GM19372 (cell line): ENCODE results near the gene SNX6.
"Not testable (repeated sequence)": the region's sequence is repeated elsewhere in the genome, so short reads cannot be mapped to it uniquely, and the experiment has no call there.

Experiments
- ATAC-seq: cut with Tn5 transposase; IDR thresholded peaks from one replicate; pipeline ENCODE4 v1.9.1; 2021; ENCODE audit warnings: mild to moderate bottlenecking, low read depth, moderate library complexity; ENCODE audit not compliant: unreplicated experiment

SNX6 gene

DNA sequence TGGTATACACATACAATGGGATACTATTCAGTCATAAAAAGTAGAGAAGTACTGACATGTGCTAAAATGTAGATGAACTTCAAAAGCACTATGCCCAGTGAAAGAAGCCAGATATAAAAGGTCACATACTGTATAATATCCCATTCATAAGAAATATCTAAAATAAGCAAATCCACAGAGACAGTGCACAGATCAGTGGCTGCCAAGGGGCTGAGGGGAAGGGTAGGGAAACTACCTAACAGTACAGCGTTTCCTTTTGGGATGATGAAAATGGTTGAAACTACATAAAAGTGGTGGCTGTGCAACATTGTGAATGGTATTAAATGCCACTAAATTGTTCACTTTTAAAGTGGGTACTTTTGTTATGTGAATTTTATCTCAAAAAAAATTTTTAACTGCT lies 102.4 kb downstream of the SNX6 start:
- ATAC-seq: no peak

- not testable (repeated sequence) for ATAC-seq
These were observed 105.7 kb downstream of the SNX6 start for GRCh38 chr14:34524216-34524615.

- no peak for ATAC-seq
These were observed 107.5 kb downstream of the SNX6 start for GRCh38 chr14:34522496-34522895.

GRCh38 chr14:34521071-34521470 lies 108.9 kb downstream of the SNX6 start:
- not testable (repeated sequence) for ATAC-seq

DNA sequence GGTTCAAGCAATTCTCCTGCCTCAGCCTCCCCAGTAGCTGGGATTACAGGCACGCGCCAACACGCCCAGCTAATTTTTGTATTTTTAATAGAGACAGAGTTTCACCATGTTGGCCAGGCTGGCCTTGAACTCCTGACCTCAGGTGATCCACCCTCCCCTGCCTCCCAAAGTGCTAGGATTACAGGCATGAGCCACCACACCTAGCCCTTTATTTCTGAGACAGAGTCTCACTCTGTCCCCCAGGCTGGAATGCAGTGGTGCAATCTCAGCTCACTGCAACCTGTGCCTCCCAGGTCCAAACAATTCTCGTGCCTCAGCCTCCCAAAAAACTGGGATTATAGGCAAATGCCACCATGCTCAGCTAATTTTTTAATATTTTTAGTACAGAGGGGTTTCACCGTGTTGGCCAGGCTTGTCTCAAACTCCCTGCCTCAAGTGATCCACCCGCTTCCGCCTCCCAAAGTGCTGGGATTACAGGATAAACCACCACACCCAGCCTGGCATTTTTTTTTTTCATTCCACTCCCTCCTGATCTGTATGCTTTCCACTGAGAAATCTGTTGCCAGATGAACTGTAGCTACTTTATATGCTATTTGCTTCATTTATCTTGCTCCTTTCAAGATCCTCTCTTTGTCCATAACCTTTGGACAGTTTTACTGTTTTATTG lies 109.5 kb downstream of the SNX6 start:
- not testable (repeated sequence) for ATAC-seq
